HG02973 (cell line): Measurements from ENCODE around the gene ZNF25.
"Not testable (repeated sequence)": the region's sequence is repeated elsewhere in the genome, so short reads cannot be mapped to it uniquely, and the experiment has no call there.

Source experiments
- ATAC-seq: cut with Tn5 transposase; IDR thresholded peaks from one replicate; pipeline ENCODE4 v1.9.1; 2021; ENCODE audit warnings: moderate library complexity; ENCODE audit not compliant: unreplicated experiment

ZNF25 gene

DNA sequence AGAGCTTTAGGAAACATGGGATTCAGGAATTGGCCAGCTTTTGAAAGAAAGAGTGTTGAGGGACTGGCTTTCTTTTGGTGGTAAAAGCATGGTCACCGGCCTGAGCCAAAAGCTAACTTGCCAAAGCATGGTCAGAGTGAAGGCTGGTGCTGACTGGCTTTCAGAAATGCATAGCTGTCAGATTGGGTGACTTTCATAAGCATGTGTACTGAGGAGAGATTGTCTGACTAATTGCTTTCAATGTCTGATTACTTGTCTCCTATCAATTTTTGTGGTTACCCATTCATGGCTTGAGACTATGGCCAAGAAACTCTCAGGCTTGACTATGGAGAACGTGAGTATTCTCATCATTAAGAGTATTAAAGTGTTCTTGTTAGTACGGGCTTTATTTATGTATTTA, 28.2 kb downstream of the ZNF25 start:
- ATAC-seq: no peak

DNA sequence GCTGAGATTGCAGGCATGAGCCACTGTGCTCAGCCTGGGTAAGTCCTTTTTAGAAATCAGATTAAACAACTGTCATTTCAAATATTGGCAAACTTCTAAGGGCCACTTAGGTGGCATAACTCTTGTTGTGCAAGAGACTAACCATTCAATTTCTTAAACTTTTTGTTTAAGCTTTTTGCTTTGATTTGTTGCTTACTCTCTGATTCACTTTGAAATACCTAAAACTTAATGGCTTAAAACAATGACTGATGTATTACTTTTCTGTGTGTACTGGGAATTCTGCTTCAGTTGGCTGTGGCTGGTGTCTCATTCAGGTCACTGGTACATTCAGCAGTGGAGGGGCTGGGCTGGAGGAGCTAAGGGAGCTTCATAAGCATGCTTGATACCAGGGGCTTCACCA, 28.9 kb downstream of the ZNF25 start:
- ATAC-seq: no peak

DNA sequence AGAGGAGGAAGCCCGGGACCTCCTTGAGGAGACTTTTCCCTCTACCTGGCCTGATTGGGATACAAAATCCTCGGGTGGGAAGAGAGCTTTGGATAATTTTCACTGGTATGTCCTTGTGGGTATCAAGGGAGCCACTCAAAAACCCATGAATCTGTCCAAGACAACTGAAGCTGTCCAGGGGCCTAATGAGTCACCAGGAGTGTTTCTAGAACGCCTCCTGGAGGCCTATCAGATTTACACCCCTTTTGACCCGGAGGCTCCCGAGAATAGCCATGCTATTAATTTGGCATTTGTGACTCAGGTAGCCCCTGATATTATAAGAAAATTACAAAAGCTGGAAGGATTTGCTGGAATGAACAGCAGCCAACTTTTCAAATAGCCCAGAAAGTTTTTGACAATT, 38.6 kb downstream of the ZNF25 start:
- no peak for ATAC-seq

DNA sequence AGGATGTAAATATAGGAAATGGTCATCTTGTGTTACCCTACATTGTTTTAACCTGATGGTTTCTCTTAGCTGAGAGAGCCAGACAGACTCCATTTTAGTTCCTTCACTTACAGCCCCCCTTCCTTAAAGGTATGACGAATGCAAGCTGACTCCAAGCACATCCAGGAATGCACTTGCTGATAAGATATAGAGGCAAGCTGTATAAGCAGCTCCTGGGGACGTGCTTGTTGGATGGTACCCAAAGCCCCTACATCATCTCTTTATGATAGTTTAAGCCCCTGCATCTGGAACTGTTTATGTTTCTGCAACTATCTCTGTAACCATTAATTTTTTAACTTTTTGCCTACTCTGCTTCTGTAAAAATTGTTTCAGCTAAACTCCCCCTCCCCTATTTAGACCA, 41.7 kb downstream of the ZNF25 start:
- no peak for ATAC-seq

DNA sequence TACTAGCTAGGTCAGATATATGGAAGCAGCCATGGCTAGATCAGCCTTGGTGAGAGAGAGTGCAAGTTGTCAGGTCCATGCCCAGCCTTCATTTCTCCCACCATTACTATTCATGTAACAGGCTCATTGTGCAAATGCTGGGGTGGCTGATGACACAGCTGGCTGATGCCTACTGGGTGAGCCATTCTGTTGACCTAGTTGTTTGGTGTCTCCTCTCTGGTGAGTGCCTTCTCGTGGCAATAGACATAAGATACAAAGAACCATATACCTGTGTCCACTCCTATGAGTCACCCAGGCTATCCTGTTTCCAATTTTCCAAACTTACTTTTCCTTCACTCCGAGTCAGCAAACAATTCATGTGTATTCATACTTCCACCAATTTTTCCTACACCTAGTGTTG, 46.0 kb downstream of the ZNF25 start:
- no peak for ATAC-seq

DNA sequence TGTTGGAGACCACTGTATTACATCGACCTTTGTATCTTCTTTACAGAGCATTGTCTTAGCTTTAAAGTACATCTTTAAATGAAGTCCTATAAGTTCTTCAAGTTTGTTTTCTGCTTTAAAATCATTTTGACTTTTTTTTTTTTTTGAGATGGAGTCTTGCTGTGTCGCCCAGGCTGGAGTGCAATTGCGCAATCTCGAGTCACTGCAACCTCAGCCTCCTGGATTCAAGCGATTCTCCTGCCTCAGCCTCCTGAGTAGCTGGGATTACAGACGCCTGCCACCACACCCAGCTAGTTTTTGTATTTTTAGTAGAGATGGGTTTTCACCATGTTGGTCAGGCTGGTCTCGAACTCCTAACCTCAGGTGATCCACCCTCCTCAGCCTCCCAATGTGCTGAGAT, 68.3 kb downstream of the ZNF25 start:
- not testable (repeated sequence) for ATAC-seq

DNA sequence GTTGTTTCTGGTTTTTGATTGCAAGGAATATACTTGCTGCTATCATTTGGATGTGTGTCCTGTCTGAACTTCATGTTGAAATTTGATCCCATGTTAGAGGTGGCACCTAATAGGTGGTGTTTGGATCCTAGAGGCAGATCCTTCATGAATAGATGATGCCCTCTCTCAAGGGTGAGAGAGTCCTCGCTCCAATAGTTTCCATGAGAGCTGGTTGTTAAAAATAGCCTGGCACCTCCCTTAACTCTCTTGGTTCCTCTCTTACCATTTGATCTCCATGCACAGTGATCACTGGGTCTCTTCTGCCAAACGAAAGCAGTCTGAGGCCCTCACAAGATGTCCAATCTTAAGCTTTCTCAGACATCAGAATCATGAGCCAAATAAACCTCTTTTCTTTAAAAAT, 70.1 kb downstream of the ZNF25 start:
- ATAC-seq: no peak
